22Rv1 (cell line): ENCODE results near the gene ATP5F1D.

Experiments used
- CTCF ChIP-seq: fragments of 450-650 bp; IDR thresholded peaks from 2 replicates; pipeline ENCODE4 v1.5.1; 2017; ENCODE audit warnings: mild to moderate bottlenecking
- ZFX ChIP-seq: fragments of 450-650 bp; IDR thresholded peaks from 2 replicates; pipeline ENCODE4 v1.6.1; 2017; ENCODE audit warnings: antibody characterized with exemption, borderline replicate concordance

- TF ChIP-seq CTCF, result no peak
- TF ChIP-seq ZFX, result no peak
Observed at GRCh38 chr19:1291761-1292418, 50.3 kb downstream of the ATP5F1D start.
